Measurements from ENCODE around the gene ISM2. TPM values are rescaled to one million over a fixed set of nuclear protein-coding genes. Genes with fewer than 3 reads are reported as not detected.
"Not testable (repeated sequence)": the region's sequence is repeated elsewhere in the genome, so short reads cannot be mapped to it uniquely, and the experiment has no call there.

ISM2 gene
- total RNA-seq, result 0.18 TPM in 1 of 2 replicates, not detected in the other

GRCh38 chr14:77498120-77498979, at the start of gene ISM2:
Gene ISM2 (minus strand): TSS chr14:77498816. CDS start chr14:77498793, 23 bp downstream.
- intact Hi-C loops (cut with micrococcal nuclease), result no loop called here

GRCh38 chr14:77547512-77548180, 49.0 kb upstream of the ISM2 start:
- intact Hi-C loops (cut with micrococcal nuclease), result no loop called here

- intact Hi-C loops (cut with micrococcal nuclease), result not testable (repeated sequence)
These were observed 46.6 kb upstream of the ISM2 start for GRCh38 chr14:77545171-77545570.

GRCh38 chr14:77544571-77544970, 46.0 kb upstream of the ISM2 start:
- intact Hi-C loops (cut with micrococcal nuclease), result no loop called here

GRCh38 chr14:77543637-77544334, 45.2 kb upstream of the ISM2 start:
- intact Hi-C loops (cut with micrococcal nuclease), result no loop called here

- intact Hi-C loops (cut with micrococcal nuclease), result no loop called here
These were observed 44.6 kb upstream of the ISM2 start for GRCh38 chr14:77543240-77543551.

GRCh38 chr14:77542421-77543239, 44.0 kb upstream of the ISM2 start:
- intact Hi-C loops (cut with micrococcal nuclease), result no loop called here

- intact Hi-C loops (cut with micrococcal nuclease), result no loop called here
These were observed 43.3 kb upstream of the ISM2 start for GRCh38 chr14:77541905-77542304.

GRCh38 chr14:77536951-77537350, 38.3 kb upstream of the ISM2 start:
- intact Hi-C loops (cut with micrococcal nuclease), result not testable (repeated sequence)

GRCh38 chr14:77531071-77531470, 32.5 kb upstream of the ISM2 start:
- intact Hi-C loops (cut with micrococcal nuclease), result no loop called here

- intact Hi-C loops (cut with micrococcal nuclease), result no loop called here
These were observed 31.3 kb upstream of the ISM2 start for GRCh38 chr14:77529963-77530362.

- intact Hi-C loops (cut with micrococcal nuclease), result no loop called here
These were observed 30.6 kb upstream of the ISM2 start for GRCh38 chr14:77529213-77529612.

GRCh38 chr14:77528701-77529100, 30.1 kb upstream of the ISM2 start:
- intact Hi-C loops (cut with micrococcal nuclease), result not testable (repeated sequence)

GRCh38 chr14:77526266-77526665, 27.6 kb upstream of the ISM2 start:
- intact Hi-C loops (cut with micrococcal nuclease), result no loop called here

GRCh38 chr14:77524536-77524935, 25.9 kb upstream of the ISM2 start:
- intact Hi-C loops (cut with micrococcal nuclease), result no loop called here

GRCh38 chr14:77523109-77523508, 24.5 kb upstream of the ISM2 start:
- intact Hi-C loops (cut with micrococcal nuclease), result no loop called here

GRCh38 chr14:77520555-77520954, 21.9 kb upstream of the ISM2 start:
- intact Hi-C loops (cut with micrococcal nuclease), result no loop called here

- intact Hi-C loops (cut with micrococcal nuclease), result no loop called here
These were observed 17.5 kb upstream of the ISM2 start for GRCh38 chr14:77516126-77516525.

GRCh38 chr14:77511486-77512162, 13.0 kb upstream of the ISM2 start:
- intact Hi-C loops (cut with micrococcal nuclease), result no loop called here

GRCh38 chr14:77509366-77509765, 10.8 kb upstream of the ISM2 start:
- intact Hi-C loops (cut with micrococcal nuclease), result no loop called here

- intact Hi-C loops (cut with micrococcal nuclease), result no loop called here
These were observed 10.3 kb upstream of the ISM2 start for GRCh38 chr14:77508876-77509275.

Data from T-helper 2 cell treated with Interferon-gamma antibody and Interleukin-4, amounts not matched to agents 100 ng/mL and 5 ng/mL, for 36 hours (primary cell).